WERI-Rb-1 (cell line): ENCODE data around the gene FAM124A.
A peak's percentile ranks its signal among the peaks of the same experiment; 100 is the strongest.

Experiments
- DNase-seq: peaks from one replicate; pipeline ENCODE4 v3.0.0-alpha.2; 2020
- H3K27ac ChIP-seq: fragments of 250-450 bp; sonication (Bioruptor Pico); 2 replicates; pipeline ENCODE4 v1.5.1; 2020; ENCODE audit warnings: mild to moderate bottlenecking, moderate library complexity
- H3K27me3 ChIP-seq: fragments of 250-450 bp; sonication (Bioruptor Pico); 2 replicates; pipeline ENCODE4 v1.5.1; 2021; ENCODE audit warnings: mild to moderate bottlenecking, low read depth, moderate library complexity; ENCODE audit not compliant: insufficient read depth, severe bottlenecking
- H3K36me3 ChIP-seq: fragments of 250-450 bp; sonication (Bioruptor Pico); 2 replicates; pipeline ENCODE4 v1.5.1; 2020; ENCODE audit warnings: mild to moderate bottlenecking, moderate library complexity
- H3K4me3 ChIP-seq: 2 replicates; pipeline ENCODE4 v1.5.1; 2011; ENCODE audit warnings: low read depth, mild to moderate bottlenecking, control low read depth, low read length
- H3K9me3 ChIP-seq: fragments of 250-450 bp; sonication (Bioruptor Pico); 2 replicates; pipeline ENCODE4 v1.5.1; 2021; ENCODE audit warnings: mild to moderate bottlenecking, moderate library complexity; ENCODE audit not compliant: severe bottlenecking
- CTCF ChIP-seq: IDR thresholded peaks from 2 replicates; pipeline ENCODE4 v1.5.1; 2011; ENCODE audit warnings: low read depth, mild to moderate bottlenecking, control low read depth, inconsistent platforms, low read length

FAM124A gene

DNA sequence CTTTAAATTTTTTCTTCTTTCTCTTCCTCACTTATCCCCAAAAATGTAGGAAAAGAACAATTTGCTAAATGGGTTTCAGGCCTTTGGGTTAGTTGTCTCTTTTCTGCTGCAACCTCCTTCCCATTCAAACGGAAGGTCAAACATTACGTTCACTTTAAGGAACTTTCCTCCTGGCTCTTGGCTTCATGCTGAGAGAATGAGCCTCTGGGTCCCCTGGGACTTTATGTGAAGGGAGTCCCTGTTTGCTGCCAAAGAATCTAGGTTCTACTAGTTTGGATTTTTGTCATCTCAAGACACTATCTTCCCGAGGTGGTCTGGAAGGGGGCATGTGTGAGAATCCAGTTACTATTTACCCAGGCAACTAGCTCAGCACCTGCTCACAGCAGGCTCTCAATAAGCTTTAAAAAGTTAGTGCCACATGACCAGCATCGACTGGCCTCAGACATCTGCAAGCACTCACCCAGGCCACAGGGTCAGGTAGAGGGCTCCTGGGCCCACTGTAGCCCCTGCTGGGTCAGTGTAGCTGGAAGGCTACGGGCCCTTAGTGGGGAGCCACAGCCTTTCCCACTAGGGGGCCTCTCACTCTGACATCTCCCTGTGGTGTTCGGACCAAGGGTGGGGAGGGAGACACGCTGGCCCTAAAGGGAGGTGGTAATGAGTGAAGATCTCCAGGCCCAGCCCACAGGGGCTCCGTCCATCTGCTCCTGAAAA lies 40.5 kb downstream of the FAM124A start:
- DNase-seq: peak; percentile 22
- peak; percentile 38; the same call in 1 of the 2 replicates for TF ChIP-seq CTCF
- no peak overlapping the region for H3K4me3 ChIP-seq
- H3K36me3 ChIP-seq: peaks cover 5% of the 10 kb centered on the region; the same call in 1 of the 2 replicates
- no peaks in the 10 kb centered on the region for H3K9me3 ChIP-seq
- H3K27me3 ChIP-seq: no peaks in the 10 kb centered on the region
- no peak overlapping the region for H3K27ac ChIP-seq

- DNase-seq: peak; percentile 32
- Histone ChIP-seq H3K9me3 (no peaks in the 10 kb centered on the region), H3K27me3 (no peaks in the 10 kb centered on the region), H3K27ac (peak overlapping the region; percentile 64), H3K36me3 (no peaks in the 10 kb centered on the region), H3K4me3 (no peak overlapping the region)
- no peak for TF ChIP-seq CTCF
Measured at GRCh38 chr13:51266642-51267041, 44.4 kb downstream of the FAM124A start.

DNA sequence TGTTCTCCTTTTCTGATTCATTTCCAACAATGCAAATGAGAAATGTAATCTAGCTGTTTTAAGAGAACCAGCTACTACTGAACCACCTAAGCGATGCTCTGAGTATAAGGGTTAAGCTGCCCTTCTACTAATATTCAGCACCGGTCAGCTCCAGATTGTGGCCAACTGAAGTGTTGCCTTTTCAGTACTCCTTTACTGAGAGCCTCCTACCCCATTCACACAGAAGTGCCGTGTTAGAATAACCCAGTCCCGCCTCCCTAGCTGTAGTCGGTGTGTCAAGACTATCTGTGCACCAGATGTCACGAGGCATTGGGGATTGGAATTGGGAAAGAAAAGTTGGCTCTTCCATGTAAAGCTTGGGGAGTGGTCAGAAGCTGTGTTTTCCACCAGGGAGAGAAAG lies 45.4 kb downstream of the FAM124A start:
- DNase-seq: no peak
- TF ChIP-seq CTCF: no peak
- Histone ChIP-seq H3K36me3 (no peaks in the 10 kb centered on the region), H3K9me3 (no peaks in the 10 kb centered on the region), H3K4me3 (no peak overlapping the region), H3K27me3 (no peaks in the 10 kb centered on the region), H3K27ac (peak overlapping the region; percentile 5; the same call in 1 of the 2 replicates)

- Histone ChIP-seq H3K36me3 (no peaks in the 10 kb centered on the region), H3K27ac (no peak overlapping the region), H3K4me3 (no peak overlapping the region), H3K27me3 (no peaks in the 10 kb centered on the region), H3K9me3 (no peaks in the 10 kb centered on the region)
- TF ChIP-seq CTCF: no peak
- DNase-seq: no peak
Measured at GRCh38 chr13:51269039-51269438, 46.8 kb downstream of the FAM124A start.

DNA sequence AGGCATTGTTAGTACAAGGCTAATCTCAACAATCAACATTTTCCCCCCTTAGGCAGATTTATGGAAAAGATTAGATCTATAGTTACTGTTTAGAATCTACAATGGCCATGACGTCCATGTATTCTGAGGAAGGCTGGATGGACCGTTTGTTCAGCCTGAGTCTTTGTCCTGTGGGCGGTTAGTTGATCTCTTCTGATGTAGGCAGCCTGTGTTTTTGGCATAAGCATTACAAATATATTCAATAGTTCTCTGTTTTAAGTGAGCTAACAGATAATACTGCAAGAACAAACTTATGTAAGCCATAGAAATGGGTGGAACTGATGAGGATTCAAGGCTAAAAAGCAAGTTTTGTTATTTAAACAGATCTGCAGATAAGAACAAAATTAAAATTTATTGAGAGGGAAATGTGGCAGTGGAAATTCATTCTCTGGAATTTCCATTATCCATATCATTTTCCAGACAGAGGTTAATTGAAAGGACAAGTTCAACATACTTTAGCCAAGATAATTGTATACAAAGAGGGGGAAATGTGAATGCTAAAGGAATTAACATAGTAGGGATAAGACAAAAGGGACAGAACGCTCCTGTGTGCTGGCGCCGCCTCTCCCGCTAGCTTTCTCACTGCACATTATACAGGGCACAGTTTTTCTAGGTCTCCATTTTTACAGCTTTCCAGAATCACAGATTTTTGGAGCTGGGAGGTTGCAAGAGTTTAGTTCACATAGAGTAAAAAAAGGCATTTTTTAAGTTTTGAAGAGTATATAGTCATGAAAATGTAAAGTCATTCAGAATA lies 48.6 kb downstream of the FAM124A start:
- no peak for DNase-seq
- Histone ChIP-seq H3K4me3 (no peak overlapping the region), H3K27me3 (no peaks in the 10 kb centered on the region), H3K27ac (no peak overlapping the region), H3K9me3 (no peaks in the 10 kb centered on the region), H3K36me3 (no peaks in the 10 kb centered on the region)
- TF ChIP-seq CTCF: no peak
